GM21529 (cell line): Measurements from ENCODE around the gene MAPK14.
"Not testable (repeated sequence)": the region's sequence is repeated elsewhere in the genome, so short reads cannot be mapped to it uniquely, and the experiment has no call there.

ENCODE experiments used
- ATAC-seq: cut with Tn5 transposase; IDR thresholded peaks from one replicate; pipeline ENCODE4 v1.9.1; 2021; ENCODE audit not compliant: unreplicated experiment

MAPK14 gene

GRCh38 chr6:36120979-36121786 is 93.6 kb downstream of the MAPK14 start:
- no peak for ATAC-seq

- ATAC-seq: no peak
Measured at GRCh38 chr6:36121787-36122494, 94.3 kb downstream of the MAPK14 start.

GRCh38 chr6:36122495-36123269 is 95.1 kb downstream of the MAPK14 start:
- ATAC-seq: no peak

- peak; percentile 55 for ATAC-seq
Measured at GRCh38 chr6:36123270-36124139, 95.9 kb downstream of the MAPK14 start.

- not testable (repeated sequence) for ATAC-seq
Measured at GRCh38 chr6:36124346-36124745, 96.7 kb downstream of the MAPK14 start.

GRCh38 chr6:36124881-36125280 is 97.3 kb downstream of the MAPK14 start:
- ATAC-seq: no peak

- no peak for ATAC-seq
Measured at GRCh38 chr6:36125575-36125974, 98.0 kb downstream of the MAPK14 start.

GRCh38 chr6:36126121-36126520 is 98.5 kb downstream of the MAPK14 start:
- no peak for ATAC-seq

GRCh38 chr6:36126553-36127458 is 99.2 kb downstream of the MAPK14 start:
- no peak for ATAC-seq

- no peak for ATAC-seq
Measured at GRCh38 chr6:36127462-36128016, 99.9 kb downstream of the MAPK14 start.

GRCh38 chr6:36128073-36128472 is 100.5 kb downstream of the MAPK14 start:
- ATAC-seq: no peak

GRCh38 chr6:36128793-36129192 is 101.2 kb downstream of the MAPK14 start:
- no peak for ATAC-seq

GRCh38 chr6:36129334-36129733 is 101.7 kb downstream of the MAPK14 start:
- not testable (repeated sequence) for ATAC-seq

- no peak for ATAC-seq
Measured at GRCh38 chr6:36129941-36130666, 102.5 kb downstream of the MAPK14 start, which contains the start of gene MAPK13. Gene MAPK13, plus strand, starts transcription at chr6:36130513. Its CDS starts 70 bp downstream, at chr6:36130583.

- no peak for ATAC-seq
Measured at GRCh38 chr6:36130667-36131510, 103.3 kb downstream of the MAPK14 start.

- peak; percentile 88 for ATAC-seq
Measured at GRCh38 chr6:36131511-36132245, 104.1 kb downstream of the MAPK14 start.
